B cell (primary cell): ENCODE measurements around the gene GSE1. TPM values are rescaled to one million over a fixed set of nuclear protein-coding genes. Genes with fewer than 3 reads are reported as not detected.

Experiments
- ATAC-seq: fragments of 200-7000 bp; cut with Tn5 transposase; one replicate; pipeline ENCODE4 v1.10.0; 2021; ENCODE audit warnings: low read depth, mild to moderate bottlenecking, moderate number of reproducible peaks, moderate library complexity
- CTCF ChIA-PET: fragments of 350-600 bp; sonication (Branson Sonifier 250); formaldehyde crosslinking; loops from one replicate; lab custom pipeline; 2021; ENCODE audit warnings: antibody characterized with exemption, inconsistent platforms; lab: Charles Lee
- POLR2A ChIA-PET: fragments of 350-600 bp; sonication (Branson Sonifier 250); formaldehyde crosslinking; loops from one replicate; lab custom pipeline; 2021; ENCODE audit warnings: antibody characterized with exemption; lab: Charles Lee
- DNase-seq: peaks from one replicate; pipeline ENCODE4 v3.0.0; 2013
- H2AFZ ChIP-seq: 2 replicates; pipeline ENCODE4 v1.6.1; 2012; ENCODE audit warnings: mild to moderate bottlenecking, low read depth, low read length; ENCODE audit not compliant: insufficient read depth, poor library complexity, severe bottlenecking
- H3K27ac ChIP-seq, 2 donors: 1 replicate in 1 of 2; 2 replicates in 1 of 2; pipeline ENCODE4 v1.5.1; 2012 to 2013; ENCODE audit warnings: low read length in 2 of 2, mild to moderate bottlenecking in 2 of 2, moderate library complexity in 1 of 2
- H3K27me3 ChIP-seq, 4 experiments: fragments of 200-600 bp in 1 of 4; sonication (generic) in 1 of 4; replicated peaks in 1 of 4; 1 replicate in 2 of 4; 2 replicates in 2 of 4; pipeline versions ENCODE4 v1.6.1 to v1.7.0; 2013 to 2016; ENCODE audit warnings: low read length in 3 of 4, mild to moderate bottlenecking in 2 of 4, mixed read lengths in 1 of 4, moderate library complexity in 1 of 4; ENCODE audit not compliant: insufficient read depth in 4 of 4, control insufficient read depth in 3 of 4; ENCODE audit errors: control extremely low read depth in 1 of 4
- H3K36me3 ChIP-seq, 2 experiments: replicated peaks in 1 of 2; 1 replicate in 1 of 2; 2 replicates in 1 of 2; pipeline versions ENCODE4 v1.6.1 to v1.7.1; 2013; ENCODE audit warnings: low read length in 1 of 2; ENCODE audit not compliant: insufficient read depth in 2 of 2, control insufficient read depth in 1 of 2; ENCODE audit errors: control extremely low read depth in 1 of 2, extremely low read depth in 1 of 2
- H3K4me1 ChIP-seq, 2 donors: fragments of 200-600 bp in 1 of 2; sonication (generic) in 1 of 2; 1 replicate in 1 of 2; 2 replicates in 1 of 2; pipeline versions ENCODE4 v1.5.1 to v1.6.1; 2013 to 2017; ENCODE audit warnings: low read length in 2 of 2; ENCODE audit not compliant: control insufficient read depth in 2 of 2, insufficient read depth in 2 of 2
- H3K4me2 ChIP-seq: replicated peaks from 2 replicates; pipeline ENCODE3; 2012; ENCODE audit warnings: mild to moderate bottlenecking, low read depth, low read length; ENCODE audit not compliant: poor library complexity, severe bottlenecking
- H3K4me3 ChIP-seq, 5 experiments: fragments of 200-600 bp in 1 of 5; sonication (generic) in 1 of 5; 1 replicate in 3 of 5; 2 replicates in 2 of 5; pipeline versions ENCODE4 v1.5.1 to v1.7.0; 2011 to 2016; ENCODE audit warnings: low read length in 4 of 5, mild to moderate bottlenecking in 4 of 5, low read depth in 2 of 5, control low read depth in 1 of 5, moderate library complexity in 1 of 5; ENCODE audit not compliant: insufficient read depth in 1 of 5; ENCODE audit errors: control extremely low read depth in 1 of 5, extremely low read depth in 1 of 5
- H3K79me2 ChIP-seq: fragments of 200-600 bp; sonication (generic); one replicate; pipeline ENCODE4 v1.6.0; 2016; ENCODE audit warnings: low read length; ENCODE audit not compliant: control insufficient read depth, insufficient read depth
- H3K9ac ChIP-seq: fragments of 200-600 bp; sonication (generic); 2 replicates; pipeline ENCODE4 v1.6.1; 2017; ENCODE audit warnings: mild to moderate bottlenecking, low read length, moderate library complexity
- H3K9me3 ChIP-seq, 3 donors: one replicate each; pipeline versions ENCODE4 v1.6.1 to v1.7.1; 2013; ENCODE audit warnings: low read length in 2 of 3; ENCODE audit not compliant: control insufficient read depth in 2 of 3, insufficient read depth in 1 of 3; ENCODE audit errors: control extremely low read depth in 1 of 3
- H4K20me1 ChIP-seq: 2 replicates; pipeline ENCODE4 v1.6.0; 2012; ENCODE audit warnings: mild to moderate bottlenecking, low read length; ENCODE audit not compliant: insufficient read depth, control insufficient read depth, poor library complexity, severe bottlenecking
- H3K27ac Mint-ChIP-seq: one replicate; pipeline ENCODE4 v1.8.0; 2021; ENCODE audit warnings: mixed read lengths
- H3K27me3 Mint-ChIP-seq: one replicate; pipeline ENCODE4 v1.8.0; 2021; ENCODE audit warnings: mixed read lengths
- H3K4me1 Mint-ChIP-seq: one replicate; pipeline ENCODE4 v1.8.0; 2021; ENCODE audit warnings: mixed read lengths
- H3K4me3 Mint-ChIP-seq: one replicate; pipeline ENCODE4 v1.8.0; 2021; ENCODE audit warnings: mixed read lengths
- H3K9me3 Mint-ChIP-seq: one replicate; pipeline ENCODE4 v1.8.0; 2022; ENCODE audit warnings: mixed read lengths; ENCODE audit not compliant: insufficient read depth
- CTCF ChIP-seq: fragments of 200-600 bp; IDR thresholded peaks from one replicate; pipeline ENCODE4 v1.8.0; 2022; ENCODE audit warnings: antibody characterized with exemption, mild to moderate bottlenecking
- EZH2 ChIP-seq: IDR thresholded peaks from 2 replicates; pipeline ENCODE4 v1.6.1; 2012; ENCODE audit warnings: borderline replicate concordance, low read depth, mild to moderate bottlenecking, moderate library complexity, low read length; ENCODE audit not compliant: insufficient read depth, poor library complexity, severe bottlenecking
- WGBS: methylation state at CpG from one replicate; pipeline ENCODE4 v1.1.5; 2013; ENCODE audit warnings: missing lambda C conversion rate; ENCODE audit not compliant: insufficient coverage; 5-methylcytosine and 5-hydroxymethylcytosine counted together
- intact Hi-C: fragments of 100-400 bp; cut with micrococcal nuclease; formaldehyde crosslinking; loops from one replicate; pipeline ENCODE4 v1.10.0; 2022
- polyA plus RNA-seq: library from polyadenylated mRNA; depleted of rRNA; stranded (reverse); fragments of >200 nt; gene quantifications from 2 replicates; pipeline ENCODE4 v1.2.3, GENCODE V29; 2012
- total RNA-seq, 2 donors: library from RNA; stranded (reverse); fragments of 120-200 nt in 1 of 2; gene quantifications; 1 replicate in 1 of 2; 2 replicates in 1 of 2; pipeline versions ENCODE4 v1.2.3 to v1.2.4, GENCODE V29; 2013 to 2022

The GSE1 gene
- total and polyA plus RNA-seq, 2 donors (not counting 1 experiment from before 2014, with no cell fraction given) = 57.3 to 76.1 TPM

- no peaks in the 10 kb centered on the region for H3K9me3 Mint-ChIP-seq
- peaks cover 100% of the 10 kb centered on the region for H3K79me2 ChIP-seq
- no peaks in the 10 kb centered on the region for H3K4me1 ChIP-seq
- H2AFZ ChIP-seq = no peak overlapping the region
- peaks cover 100% of the 10 kb centered on the region for H4K20me1 ChIP-seq
- H3K4me1 Mint-ChIP-seq = peaks cover 7% of the 10 kb centered on the region
- ChIA-PET CTCF (no interaction called here), POLR2A (no interaction called here)
- H3K9me3 ChIP-seq = no peaks in the 10 kb centered on the region
- H3K27me3 Mint-ChIP-seq = no peaks in the 10 kb centered on the region
- TF ChIP-seq CTCF (no peak), EZH2 (no peak)
- H3K36me3 ChIP-seq = peaks cover 0 to 30% of the 10 kb centered on the region in 2 experiments
- no peak overlapping the region for H3K9ac ChIP-seq
- WGBS = 95% methylated on average over 32 of the region's 35 CpGs
- ATAC-seq = no peak
- DNase-seq = no peak
- no peak overlapping the region for H3K4me3 ChIP-seq
- intact Hi-C loops = no loop called here
- H3K27ac Mint-ChIP-seq = no peak overlapping the region
- H3K4me3 Mint-ChIP-seq = no peak overlapping the region
- H3K27ac ChIP-seq = no peak overlapping the region
- no peak overlapping the region for H3K4me2 ChIP-seq
- H3K27me3 ChIP-seq = no peaks in the 10 kb centered on the region
Observed at GRCh38 chr16:85639529-85640253, 26.6 kb downstream of the GSE1 start.

- DNase-seq = no peak
- Mint-ChIP-seq H3K4me1 (peaks cover 8% of the 10 kb centered on the region), H3K4me3 (no peak overlapping the region), H3K9me3 (no peaks in the 10 kb centered on the region), H3K27me3 (no peaks in the 10 kb centered on the region), H3K27ac (no peak overlapping the region)
- no peak overlapping the region for H3K9ac ChIP-seq
- no peak overlapping the region for H3K27ac ChIP-seq
- intact Hi-C loops = no loop called here
- H3K27me3 ChIP-seq = no peaks in the 10 kb centered on the region
- H3K4me3 ChIP-seq = no peak overlapping the region
- ChIA-PET POLR2A (no interaction called here), CTCF (no interaction called here)
- no peaks in the 10 kb centered on the region for H3K9me3 ChIP-seq
- 90% methylated on average over 13 of the region's 13 CpGs for whole genome bisulfite sequencing
- no peak for ATAC-seq
- no peak overlapping the region for H2AFZ ChIP-seq
- H3K79me2 ChIP-seq = peaks cover 99% of the 10 kb centered on the region
- no peak overlapping the region for H3K4me2 ChIP-seq
- H4K20me1 ChIP-seq = peaks cover 100% of the 10 kb centered on the region
- no peaks in the 10 kb centered on the region for H3K4me1 ChIP-seq
- peaks cover 0 to 29% of the 10 kb centered on the region in 2 experiments for H3K36me3 ChIP-seq
- TF ChIP-seq EZH2 (no peak), CTCF (no peak)
Observed at GRCh38 chr16:85640254-85640558, 27.1 kb downstream of the GSE1 start.
